Measurements from ENCODE around the gene ARHGAP40.

DNA sequence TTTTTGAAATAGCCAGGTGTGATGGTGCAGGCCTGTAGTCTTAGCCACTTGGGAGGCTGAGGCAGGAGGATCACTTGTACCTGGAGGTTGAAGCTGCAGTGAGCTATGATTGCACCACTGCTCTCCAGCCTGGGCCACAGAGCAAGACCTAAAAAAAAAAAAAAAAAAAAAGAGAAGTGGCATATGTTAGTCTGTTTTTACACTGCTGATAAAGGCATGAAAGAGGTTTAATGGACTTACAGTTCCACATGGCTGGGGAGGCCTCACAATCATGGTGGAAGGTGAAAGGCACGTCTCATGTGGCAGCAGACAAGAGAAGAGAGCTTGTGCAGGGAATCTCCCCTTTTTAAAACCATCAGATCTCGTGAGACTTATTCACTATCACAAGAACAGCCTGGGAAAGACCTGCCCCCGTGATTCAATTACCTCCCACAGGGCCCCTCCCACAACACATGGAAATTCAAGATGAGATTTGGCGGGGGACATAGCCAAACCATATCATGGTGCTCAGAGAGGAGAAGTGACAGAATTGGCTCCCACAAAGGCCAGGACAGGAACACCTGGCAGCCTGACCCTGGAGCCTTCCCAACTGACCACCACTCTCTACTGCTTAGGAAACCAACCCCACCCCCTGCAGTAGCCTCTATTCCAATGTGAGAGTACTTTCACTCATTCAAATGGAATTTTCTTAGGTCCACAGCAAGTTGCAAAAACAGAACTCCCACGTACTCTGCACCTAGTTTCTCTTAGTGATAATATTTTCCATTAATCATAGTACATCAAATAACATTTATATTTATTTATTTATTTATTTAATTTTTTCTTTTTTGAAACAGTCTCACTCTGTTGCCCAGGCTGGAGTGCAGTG is 29.8 kb downstream of the ARHGAP40 start:
- TF ChIP-seq EZH2 (IDR thresholded peaks at IDR 0.05; ENCODE audit: insufficient read depth, poor library complexity, severe bottlenecking) (no peak), EZH2phosphoT487 (IDR thresholded peaks at IDR 0.05; ENCODE audit: insufficient read depth, low read depth) (no peak)

All from GM23248 (cell line).